Fibroblast of lung (primary cell): ENCODE results near the gene ACOXL. TPM values are rescaled to one million over a fixed set of nuclear protein-coding genes. Genes with fewer than 3 reads are reported as not detected.

ENCODE experiments used
- DNase-seq, 2 donors: peaks; one replicate each; pipeline versions ENCODE4 v3.0.0 to v3.0.0-alpha.2; 2010; ENCODE audit warnings: low read depth in 2 of 2
- H2AFZ ChIP-seq: 2 replicates; pipeline ENCODE4 v1.5.1; 2012; ENCODE audit warnings: low read length, control low read depth, inconsistent platforms
- H3K27ac ChIP-seq: 2 replicates; pipeline ENCODE4 v1.5.1; 2011; ENCODE audit warnings: low read length, control low read depth; ENCODE audit not compliant: insufficient read depth
- H3K27me3 ChIP-seq: 2 replicates; pipeline ENCODE4 v1.5.1; 2011; ENCODE audit warnings: mild to moderate bottlenecking, low read length; ENCODE audit not compliant: control insufficient read depth, insufficient read depth
- H3K36me3 ChIP-seq: 2 replicates; pipeline ENCODE4 v1.5.1; 2011; ENCODE audit warnings: low read length; ENCODE audit not compliant: control insufficient read depth, insufficient read depth
- H3K4me1 ChIP-seq: 2 replicates; pipeline ENCODE4 v1.5.1; 2011; ENCODE audit warnings: low read length; ENCODE audit not compliant: control insufficient read depth, insufficient read depth; ENCODE audit errors: extremely low read depth
- H3K4me2 ChIP-seq: 2 replicates; pipeline ENCODE4 v1.5.1; 2011; ENCODE audit warnings: low read length, control low read depth; ENCODE audit not compliant: insufficient read depth; ENCODE audit errors: extremely low read depth
- H3K4me3 ChIP-seq, 4 experiments: fragments of 200-600 bp in 1 of 4; sonication (generic) in 1 of 4; replicated peaks in 1 of 4; 2 replicates each; pipeline ENCODE4 v1.5.1; 2011 to 2016; ENCODE audit warnings: low read length in 4 of 4, low read depth in 3 of 4, mild to moderate bottlenecking in 3 of 4, control low read depth in 2 of 4, inconsistent platforms in 1 of 4, mixed read lengths in 1 of 4; ENCODE audit not compliant: insufficient read depth in 1 of 4; ENCODE audit errors: control extremely low read depth in 1 of 4
- H3K79me2 ChIP-seq: 2 replicates; pipeline ENCODE4 v1.5.1; 2012; ENCODE audit warnings: mild to moderate bottlenecking, low read length, inconsistent platforms; ENCODE audit not compliant: control insufficient read depth, insufficient read depth
- H3K9ac ChIP-seq: 2 replicates; pipeline ENCODE4 v1.5.1; 2011; ENCODE audit warnings: mild to moderate bottlenecking, low read length, control low read depth; ENCODE audit not compliant: insufficient read depth
- H3K9me3 ChIP-seq: 2 replicates; pipeline ENCODE4 v1.5.1; 2012; ENCODE audit warnings: low read depth, low read length; ENCODE audit not compliant: control insufficient read depth, insufficient read depth
- H4K20me1 ChIP-seq: 2 replicates; pipeline ENCODE4 v1.5.1; 2011; ENCODE audit warnings: low read length; ENCODE audit not compliant: control insufficient read depth, insufficient read depth; ENCODE audit errors: extremely low read depth
- CTCF ChIP-seq, 2 donors: IDR thresholded peaks in 1 of 2; conservative IDR thresholded peaks in 1 of 2; 1 replicate in 1 of 2; 2 replicates in 1 of 2; pipeline ENCODE4 v1.5.1; 2011 to 2012; ENCODE audit warnings: low read length in 2 of 2, control low read depth in 1 of 2, inconsistent platforms in 1 of 2, low read depth in 1 of 2, mild to moderate bottlenecking in 1 of 2
- EZH2 ChIP-seq: IDR thresholded peaks from 2 replicates; pipeline ENCODE4 v1.5.1; 2012; ENCODE audit warnings: low read length, control low read depth, mild to moderate bottlenecking; ENCODE audit errors: missing control alignments
- polyA plus RNA-seq, 2 donors: library from polyadenylated mRNA; depleted of rRNA in 1 of 2; stranded (reverse) in 1 of 2; unstranded in 1 of 2; fragments of >200 nt; gene quantifications; 2 replicates each; pipeline ENCODE4 v1.2.1, GENCODE V29; 2011 to 2012; ENCODE audit warnings: missing spikeins in 1 of 2
- total RNA-seq: library from RNA; depleted of rRNA; stranded (reverse); fragments of >200 nt; gene quantifications from 2 replicates; pipeline ENCODE4 v1.2.1, GENCODE V29; 2014

The ACOXL gene
- total and polyA plus RNA-seq, 2 donors (not counting 1 experiment from before 2014, with no cell fraction given), result not detected

GRCh38 chr2:110866466-110866865 lies 134.1 kb downstream of the ACOXL start:
- no peaks in the 10 kb centered on the region for H3K79me2 ChIP-seq
- H2AFZ ChIP-seq, result no peak overlapping the region
- H3K9ac ChIP-seq, result no peak overlapping the region
- H3K4me2 ChIP-seq, result no peak overlapping the region
- H4K20me1 ChIP-seq, result peaks cover 2% of the 10 kb centered on the region
- H3K9me3 ChIP-seq, result no peaks in the 10 kb centered on the region
- no peak overlapping the region for H3K4me3 ChIP-seq
- TF ChIP-seq EZH2, result no peak
- TF ChIP-seq CTCF (conservative IDR thresholded peaks at IDR 0.05 in 1 of 2, IDR thresholded peaks at IDR 0.05 in 1 of 2; ENCODE audit: low read depth in 1 of 2, low read length in 2 of 2), result no peak
- peak in 1 of 2 donors; percentile 8 for DNase-seq
- no peaks in the 10 kb centered on the region for H3K36me3 ChIP-seq
- H3K4me1 ChIP-seq, result no peaks in the 10 kb centered on the region
- H3K27me3 ChIP-seq, result peaks cover 3% of the 10 kb centered on the region
- no peak overlapping the region for H3K27ac ChIP-seq

GRCh38 chr2:110867078-110867477 lies 134.7 kb downstream of the ACOXL start:
- H2AFZ ChIP-seq, result no peak overlapping the region
- H3K27me3 ChIP-seq, result peaks cover 1% of the 10 kb centered on the region
- no peak for TF ChIP-seq CTCF (conservative IDR thresholded peaks at IDR 0.05 in 1 of 2, IDR thresholded peaks at IDR 0.05 in 1 of 2; ENCODE audit: low read depth in 1 of 2, low read length in 2 of 2)
- TF ChIP-seq EZH2, result no peak
- H4K20me1 ChIP-seq, result peaks cover 2% of the 10 kb centered on the region
- H3K9me3 ChIP-seq, result no peaks in the 10 kb centered on the region
- H3K4me3 ChIP-seq, result no peak overlapping the region
- no peaks in the 10 kb centered on the region for H3K79me2 ChIP-seq
- no peak overlapping the region for H3K4me2 ChIP-seq
- no peak for DNase-seq
- no peak overlapping the region for H3K27ac ChIP-seq
- H3K4me1 ChIP-seq, result no peaks in the 10 kb centered on the region
- H3K9ac ChIP-seq, result no peak overlapping the region
- no peaks in the 10 kb centered on the region for H3K36me3 ChIP-seq

- peak in 1 of 2 donors; percentile 27 for DNase-seq
- Histone ChIP-seq H3K27ac (no peak overlapping the region), H3K79me2 (no peaks in the 10 kb centered on the region), H3K4me1 (no peaks in the 10 kb centered on the region), H3K27me3 (peaks cover 2% of the 10 kb centered on the region), H2AFZ (no peak overlapping the region), H4K20me1 (peaks cover 2% of the 10 kb centered on the region), H3K9ac (no peak overlapping the region), H3K36me3 (no peaks in the 10 kb centered on the region), H3K4me2 (no peak overlapping the region), H3K9me3 (no peaks in the 10 kb centered on the region), H3K4me3 (no peak overlapping the region)
- no peak for TF ChIP-seq CTCF (conservative IDR thresholded peaks at IDR 0.05 in 1 of 2, IDR thresholded peaks at IDR 0.05 in 1 of 2; ENCODE audit: low read depth in 1 of 2, low read length in 2 of 2)
- TF ChIP-seq EZH2, result no peak
Observed at GRCh38 chr2:110868971-110869370, 136.6 kb downstream of the ACOXL start.
